NCI-H1436 (cell line): ENCODE data around the gene BIK.
"Not testable (repeated sequence)": the region's sequence is repeated elsewhere in the genome, so short reads cannot be mapped to it uniquely, and the experiment has no call there.

Experiments used
- DNase-seq: peaks from one replicate; lab custom pipeline; 2025; lab: John Stamatoyannopoulos, UW

The BIK gene

DNA sequence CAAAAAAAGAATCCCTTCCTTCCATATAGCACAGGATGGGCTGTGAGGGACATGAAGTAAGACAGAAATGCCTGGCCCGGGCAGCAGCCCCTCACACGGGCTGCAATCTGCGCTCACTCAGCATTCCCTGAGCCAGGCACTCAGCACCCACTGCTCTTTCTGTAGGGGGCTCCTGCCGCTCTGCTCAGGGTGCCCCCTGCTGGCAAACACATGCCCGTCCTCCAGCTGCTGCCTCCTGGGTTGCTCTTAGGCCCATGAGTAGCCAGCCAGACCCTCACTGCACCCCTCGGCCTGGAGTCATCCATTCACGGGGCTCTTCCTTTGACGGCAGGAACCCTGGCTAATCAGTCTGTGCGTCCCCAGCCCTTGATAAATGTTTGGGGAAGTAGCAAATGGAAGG, 25.7 kb downstream of the BIK start:
- no peak for DNase-seq

DNA sequence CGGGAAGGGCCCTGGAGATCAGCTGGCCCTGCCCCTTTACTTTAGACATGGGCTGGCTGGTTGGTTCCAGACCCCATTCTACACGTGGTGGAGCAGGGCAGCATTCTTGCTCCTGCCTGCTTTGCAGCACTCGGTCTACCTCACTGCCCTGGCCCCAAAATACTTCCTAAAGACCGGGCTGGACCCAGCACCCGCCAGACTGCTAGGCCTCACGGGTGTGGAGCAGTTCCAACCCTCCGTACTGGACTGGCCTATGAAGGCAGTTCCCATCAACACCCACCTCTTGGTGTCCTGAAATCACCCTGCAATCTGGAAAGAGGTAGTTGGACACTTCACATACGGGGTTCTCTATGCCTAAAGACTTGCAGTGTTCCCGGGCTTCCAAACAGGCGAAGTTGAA, 26.3 kb downstream of the BIK start:
- DNase-seq = no peak

DNA sequence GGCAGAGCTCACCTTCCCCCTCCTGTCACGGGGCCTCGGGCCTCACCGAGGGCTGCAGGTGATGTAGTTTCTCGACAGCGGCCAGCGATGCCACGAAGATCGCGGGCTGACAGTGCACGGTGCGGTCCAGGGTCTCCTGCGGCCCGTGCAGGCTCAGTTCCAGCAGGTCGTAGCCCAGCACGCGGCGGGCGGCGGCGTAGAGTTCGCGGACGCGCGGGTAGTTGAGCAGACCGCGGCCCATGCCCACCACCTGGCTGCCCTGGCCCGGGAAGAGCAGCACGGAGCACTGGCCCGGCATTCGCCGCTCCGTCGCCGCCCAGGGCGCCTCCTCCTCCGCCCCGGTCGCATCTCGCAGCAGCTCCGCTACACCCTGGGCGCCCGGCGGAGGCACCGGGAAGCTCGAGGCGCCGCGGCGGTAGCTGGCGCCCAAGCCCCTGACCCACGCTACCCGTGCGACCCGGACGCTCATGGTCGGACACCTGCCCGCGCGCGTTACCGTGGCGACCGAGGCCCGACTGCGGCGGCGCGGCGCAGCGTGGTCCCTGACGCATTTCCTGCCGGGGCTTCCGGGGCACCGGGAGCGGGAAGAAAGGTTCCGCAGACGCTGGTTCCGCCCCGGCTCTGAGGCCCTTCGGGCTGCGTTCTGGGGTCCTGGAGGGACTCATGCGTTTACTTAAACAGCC, 32.5 kb downstream of the BIK start, which contains the start of gene MCAT:
Gene MCAT (minus strand): TSS at position 519 of the 683 bp plus-strand sequence. CDS start 50 bp downstream, at position 469.
- DNase-seq = peak; percentile 72

DNA sequence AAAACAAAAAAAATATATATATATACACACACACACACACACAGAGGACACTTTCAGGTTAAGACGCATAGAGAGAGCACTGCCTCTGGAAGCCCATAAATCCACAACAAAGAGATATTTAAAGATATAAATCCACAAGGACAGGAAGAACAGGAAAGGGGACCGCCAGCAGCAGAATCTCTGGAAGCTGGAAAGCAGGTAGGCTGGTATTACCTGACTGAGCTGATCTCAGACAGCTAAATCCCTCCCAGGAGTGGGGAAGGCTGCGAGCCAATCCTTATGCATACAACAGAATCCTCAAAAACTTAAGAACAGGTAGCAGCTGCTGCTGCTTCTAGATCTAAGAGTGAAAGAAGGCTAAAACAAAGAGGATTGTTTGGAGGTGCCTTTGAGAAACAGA, 34.4 kb downstream of the BIK start:
- no peak for DNase-seq

DNA sequence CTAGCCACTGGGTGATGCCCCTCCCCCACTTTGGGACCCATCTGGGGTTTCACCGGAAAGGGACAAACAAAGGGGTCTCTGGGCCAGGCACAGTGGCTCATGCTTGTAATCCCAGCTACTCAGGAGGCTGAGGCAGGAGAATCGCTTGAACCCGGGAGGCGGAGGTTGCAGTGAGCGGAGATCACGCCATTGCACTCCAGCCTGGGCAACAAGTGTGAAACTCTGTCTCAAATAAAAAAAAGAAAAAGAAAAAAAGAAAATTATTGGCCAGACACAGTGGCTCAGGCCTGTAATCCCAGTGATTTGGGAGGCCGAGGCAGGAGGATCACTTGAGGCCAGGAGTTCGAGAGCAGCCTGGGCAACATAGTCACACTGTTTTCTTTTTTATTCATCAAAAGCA, 34.8 kb downstream of the BIK start:
- not testable (repeated sequence) for DNase-seq

DNA sequence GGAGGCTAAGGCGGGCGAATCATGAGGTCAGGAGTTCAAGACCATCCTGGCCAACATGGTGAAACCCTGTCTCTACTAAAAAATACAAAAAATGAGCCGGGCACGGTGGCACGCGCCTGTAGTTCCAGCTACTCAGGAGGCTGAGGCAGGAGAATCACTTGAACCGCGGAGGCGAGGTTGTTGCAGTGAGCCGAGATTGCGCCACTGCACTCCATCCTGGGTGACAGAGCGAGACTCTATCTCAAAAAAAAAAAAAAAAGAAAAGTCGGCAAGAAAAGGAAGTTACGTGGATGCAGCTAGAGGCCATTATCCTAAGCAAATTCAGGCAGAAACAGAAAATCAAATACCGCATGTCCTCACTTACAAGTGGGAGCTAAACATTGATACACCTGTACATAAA, 35.8 kb downstream of the BIK start:
- not testable (repeated sequence) for DNase-seq

DNA sequence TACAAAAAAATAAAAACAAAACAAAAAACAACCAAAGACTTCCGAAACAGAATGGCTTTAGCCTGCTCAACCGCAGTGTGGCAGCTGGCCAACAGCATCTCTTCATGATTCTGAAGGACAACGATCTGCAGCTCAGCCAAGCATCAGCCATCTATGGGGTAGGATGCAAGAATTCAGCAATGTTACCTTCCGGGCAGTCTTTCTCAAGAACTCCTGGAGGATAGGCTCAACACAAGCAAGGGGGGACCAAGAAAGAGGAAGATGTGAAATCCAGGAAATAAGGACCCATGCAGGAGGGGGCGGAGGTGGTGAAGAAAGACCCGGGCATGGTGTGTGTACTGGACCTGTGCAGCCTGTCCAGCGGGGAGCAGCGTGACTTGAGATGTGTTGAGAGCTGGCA, 37.3 kb downstream of the BIK start:
- no peak for DNase-seq

DNA sequence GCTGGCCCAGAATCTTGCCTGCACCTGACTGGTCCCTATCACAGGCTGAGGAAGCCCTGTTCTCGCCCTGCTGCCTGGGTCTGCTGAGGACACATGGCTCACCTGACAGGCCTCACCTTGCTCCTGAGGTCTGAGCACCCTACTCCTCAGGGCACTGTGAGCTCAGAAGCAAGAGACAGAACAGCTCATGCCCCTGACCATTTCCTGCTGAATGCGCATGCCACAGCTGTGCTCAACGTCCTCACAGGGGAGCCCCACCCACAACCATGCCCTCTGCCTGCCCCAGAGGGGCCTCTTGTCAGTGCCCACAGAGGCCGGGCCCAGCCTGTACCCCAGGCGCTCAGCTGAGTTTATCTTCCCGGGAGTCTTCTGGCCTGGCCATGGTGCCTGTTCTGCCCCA, 38.0 kb downstream of the BIK start:
- no peak for DNase-seq

DNA sequence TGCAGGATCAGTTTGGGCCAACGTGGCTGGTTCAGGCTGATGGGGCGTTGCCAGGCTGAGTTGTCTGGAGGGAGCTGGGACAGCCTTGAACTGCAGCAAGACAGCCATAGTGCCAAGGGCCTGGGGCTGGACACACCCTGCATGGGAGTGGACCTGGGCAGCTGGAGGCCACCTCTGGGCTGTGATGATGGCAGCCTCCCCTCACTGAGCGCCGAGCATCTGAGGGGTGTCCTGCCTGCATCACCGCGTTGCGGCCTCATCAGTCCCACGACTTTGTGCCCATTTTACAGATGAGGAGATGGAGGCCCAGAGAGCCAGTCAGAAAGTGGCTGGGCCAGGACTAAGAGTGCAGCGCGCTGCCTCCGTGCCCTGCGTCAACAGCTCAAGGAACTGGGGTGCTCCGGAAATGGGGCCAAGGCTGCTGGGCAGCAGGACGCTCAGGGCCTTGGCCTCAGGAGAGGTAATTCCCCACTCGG, 40.2 kb downstream of the BIK start:
- DNase-seq = no peak

DNA sequence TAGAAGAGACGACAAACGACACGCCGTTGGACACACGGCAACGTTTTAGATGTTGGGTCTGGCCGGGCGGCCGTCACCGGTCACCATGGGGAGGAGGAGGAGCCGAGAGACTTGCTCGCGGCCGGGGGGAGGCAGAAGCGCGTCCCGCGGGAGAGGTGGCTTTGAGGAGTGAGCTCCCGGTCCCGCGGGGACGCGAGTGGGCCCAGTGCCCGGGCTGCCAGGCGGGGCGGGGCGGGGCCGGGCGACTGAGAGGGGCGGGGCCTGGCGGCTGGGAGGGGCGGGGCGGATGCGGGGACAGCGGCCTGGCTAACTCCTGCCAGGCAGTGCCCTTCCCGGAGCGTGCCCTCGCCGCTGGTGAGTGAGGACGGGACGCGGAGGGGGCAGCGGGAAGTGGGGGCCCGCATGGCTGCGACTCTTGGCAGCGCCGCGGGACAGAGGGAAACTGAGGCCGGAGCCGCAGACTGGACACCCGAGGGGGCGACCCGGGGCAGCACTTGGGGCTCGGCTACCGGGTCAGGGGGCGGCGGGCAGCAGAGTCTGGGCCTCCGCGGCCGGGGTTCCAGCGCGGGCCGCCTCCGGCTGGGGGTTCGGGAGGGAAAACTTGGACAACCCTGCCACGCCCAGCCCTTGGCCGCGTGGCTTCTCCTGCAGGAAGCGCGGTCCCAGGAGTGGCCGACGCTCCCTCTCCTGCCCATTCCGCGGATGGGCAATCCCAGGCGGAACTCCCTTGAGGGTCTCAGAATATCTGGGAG, 40.9 kb downstream of the BIK start, which contains the start of gene TSPO:
Gene TSPO (plus strand): TSS at position 309 of the 752 bp plus-strand sequence. CDS start 7,680 bp downstream, outside the sequence.
- peak; percentile 81 for DNase-seq

DNA sequence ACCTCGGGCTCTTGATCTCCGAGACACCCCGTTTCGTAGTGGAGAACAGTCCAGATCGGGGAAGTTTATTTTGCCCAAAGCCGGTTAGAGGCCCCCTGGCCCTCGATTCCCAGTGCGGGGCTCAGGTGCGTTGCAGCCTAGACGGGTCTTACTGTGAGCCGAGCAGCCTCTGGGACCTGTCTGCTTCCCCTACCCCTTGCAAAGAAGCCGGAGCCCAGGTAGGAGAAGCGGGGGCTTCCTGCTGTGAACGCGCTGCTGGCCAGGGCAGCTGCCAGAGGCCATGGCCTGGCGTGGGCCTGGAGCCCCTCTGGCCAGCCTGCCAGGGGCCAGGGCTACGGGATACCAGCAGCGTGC, 41.4 kb downstream of the BIK start:
- no peak for DNase-seq

DNA sequence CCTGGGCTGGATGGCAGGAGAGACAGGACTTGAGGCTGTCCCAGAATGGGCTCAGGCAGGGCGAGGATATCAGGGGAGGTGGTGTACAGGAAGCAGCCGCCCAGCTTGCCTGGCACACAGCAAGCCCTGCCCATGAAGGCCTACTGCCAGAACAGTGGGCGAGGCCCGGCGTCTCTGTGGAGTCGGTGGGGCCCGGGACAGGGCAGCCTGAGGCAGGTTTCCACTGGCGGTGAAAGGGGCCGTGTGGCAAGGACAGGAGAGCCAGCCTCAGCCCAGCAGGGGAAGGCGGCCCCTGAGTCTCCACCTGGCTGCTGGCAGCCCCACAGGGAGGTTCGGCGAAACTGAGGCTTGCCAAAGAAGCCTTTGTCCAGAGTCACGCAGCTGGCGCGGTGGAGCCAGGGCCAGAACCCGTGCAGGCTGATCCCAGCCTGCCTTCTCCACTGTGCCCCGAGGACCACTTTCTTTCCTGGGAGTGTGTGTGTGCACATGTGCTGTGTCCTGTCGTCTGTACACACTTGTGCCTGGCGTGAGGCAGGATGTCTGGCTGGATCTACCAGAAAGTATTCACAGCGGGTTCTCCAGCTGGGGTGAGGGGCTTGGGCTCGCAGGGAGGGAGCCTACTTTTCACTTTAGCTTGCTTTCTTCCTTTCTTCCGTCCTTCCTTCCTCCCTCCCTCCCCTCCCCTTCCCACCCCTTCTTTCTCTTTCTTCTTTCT, 42.0 kb downstream of the BIK start:
- DNase-seq = no peak

DNA sequence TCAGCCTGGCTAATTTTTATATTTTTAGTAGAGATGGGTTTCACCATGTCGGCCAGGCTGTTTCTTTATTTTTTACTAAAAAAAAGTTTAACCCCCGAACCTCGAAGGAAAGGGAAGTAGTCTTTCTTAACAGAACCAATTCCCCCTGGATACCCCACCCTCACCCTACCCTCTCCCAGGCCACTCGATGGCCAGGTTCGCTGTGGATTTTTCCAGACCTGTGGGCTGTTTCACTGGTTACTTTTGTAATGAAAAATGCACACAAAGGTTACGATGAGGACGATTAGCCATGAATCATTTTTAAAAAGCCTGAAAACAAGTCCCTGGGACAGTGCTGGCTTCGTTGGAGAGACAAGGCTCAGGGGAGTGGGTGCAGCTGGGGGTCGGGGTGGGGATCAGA, 43.3 kb downstream of the BIK start:
- DNase-seq = no peak

DNA sequence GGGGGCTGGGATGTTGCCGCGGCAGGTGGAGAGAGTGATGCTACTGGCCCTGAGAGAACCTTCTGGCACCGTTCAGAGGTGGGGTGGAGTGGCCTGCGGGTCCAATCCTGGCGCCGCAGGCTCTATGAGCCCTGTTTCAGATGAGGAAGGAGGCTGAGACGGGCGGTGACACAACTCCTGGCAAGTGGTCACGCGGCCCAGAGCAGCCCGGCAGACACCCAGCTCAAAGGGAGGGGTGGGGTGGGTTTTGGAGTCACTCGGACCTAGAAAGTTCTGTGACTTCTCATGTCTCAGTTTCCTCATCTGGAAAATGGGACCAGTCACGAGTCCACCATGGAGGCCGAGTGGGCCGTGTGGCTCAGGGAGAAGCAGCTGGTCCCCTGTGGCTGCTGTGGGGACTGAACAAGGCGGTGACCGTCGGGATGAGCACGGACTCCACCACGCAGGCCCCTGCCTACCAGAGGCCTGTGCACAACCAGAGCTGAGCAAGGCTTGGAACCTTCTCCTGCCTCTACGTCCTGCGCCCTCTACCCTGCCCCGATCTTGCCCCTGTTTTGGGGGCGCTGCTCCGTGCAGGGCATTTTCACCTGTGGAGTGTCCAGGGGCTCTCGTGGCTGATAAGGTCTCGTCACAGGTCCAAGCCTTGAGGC, 44.5 kb downstream of the BIK start:
- no peak for DNase-seq

DNA sequence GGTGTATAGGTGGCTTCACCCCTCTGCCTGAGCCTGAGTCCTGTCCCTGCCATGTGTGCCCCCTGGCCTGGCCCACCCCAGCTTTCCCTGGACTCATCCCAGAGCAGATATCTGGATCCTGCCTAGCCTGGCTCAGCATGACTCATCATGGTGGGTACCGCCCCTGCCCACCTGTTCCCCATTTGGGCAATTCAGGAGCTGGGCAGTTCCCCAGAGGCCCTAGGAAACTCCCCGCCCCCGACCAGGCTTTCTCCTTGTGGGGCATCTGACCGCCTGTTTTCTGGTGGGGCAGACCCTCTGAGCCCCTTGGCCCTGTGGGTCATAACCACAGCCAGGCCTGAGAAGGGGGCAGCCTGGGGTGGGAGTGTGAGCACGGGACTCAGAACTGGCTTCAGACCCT, 45.2 kb downstream of the BIK start:
- no peak for DNase-seq

DNA sequence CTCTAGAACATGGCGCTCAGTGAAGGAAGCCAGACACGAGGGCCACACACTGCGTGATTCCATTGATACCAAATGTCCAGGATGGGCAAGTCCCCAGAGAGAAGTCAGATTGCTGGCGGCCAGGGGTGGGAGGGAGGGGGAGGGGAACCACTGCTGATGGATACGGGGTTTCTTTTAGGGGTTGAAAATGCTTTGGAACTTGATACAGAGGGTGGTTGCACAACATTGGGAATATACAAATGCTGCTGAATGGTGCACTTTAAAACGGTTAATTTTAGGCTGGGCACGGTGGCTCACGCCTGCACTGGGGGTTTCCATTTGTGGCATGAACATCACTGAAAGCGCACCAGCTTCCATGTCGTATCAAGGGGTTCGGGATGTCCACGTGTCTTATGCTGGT, 45.9 kb downstream of the BIK start:
- DNase-seq = no peak

DNA sequence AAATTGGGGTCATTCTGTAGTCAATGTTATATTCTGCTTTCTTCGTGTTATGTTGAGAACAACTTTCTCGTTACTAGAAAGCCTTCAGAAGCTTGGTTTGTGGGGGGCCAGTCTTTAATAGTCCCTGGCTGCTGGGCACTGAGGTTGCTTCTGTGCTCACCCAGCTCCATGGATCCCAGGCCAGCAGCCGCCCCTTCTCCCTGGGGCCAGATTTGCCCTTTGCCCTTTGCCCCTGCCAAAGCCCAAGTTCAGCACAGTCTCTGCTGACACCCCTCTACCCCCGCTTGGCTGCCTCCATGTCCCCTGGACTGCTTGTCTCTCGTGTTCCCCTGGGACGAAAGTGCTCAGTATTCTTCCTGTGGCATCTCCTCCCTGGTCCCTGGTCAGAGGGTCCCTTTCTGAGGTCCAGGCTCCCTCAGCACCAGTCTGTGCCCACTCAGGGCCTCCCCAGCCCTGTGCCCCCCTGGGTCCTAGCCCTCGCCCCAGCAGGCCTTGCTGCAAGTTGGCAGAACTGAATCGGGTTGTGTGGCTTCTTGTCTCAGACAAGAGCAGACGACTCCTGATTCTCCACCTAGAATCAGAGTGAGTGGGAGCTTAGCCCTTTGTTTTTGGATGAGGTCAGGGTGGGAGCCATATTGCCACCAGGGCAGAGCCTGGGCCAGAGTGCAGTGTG, 47.5 kb downstream of the BIK start:
- no peak for DNase-seq

DNA sequence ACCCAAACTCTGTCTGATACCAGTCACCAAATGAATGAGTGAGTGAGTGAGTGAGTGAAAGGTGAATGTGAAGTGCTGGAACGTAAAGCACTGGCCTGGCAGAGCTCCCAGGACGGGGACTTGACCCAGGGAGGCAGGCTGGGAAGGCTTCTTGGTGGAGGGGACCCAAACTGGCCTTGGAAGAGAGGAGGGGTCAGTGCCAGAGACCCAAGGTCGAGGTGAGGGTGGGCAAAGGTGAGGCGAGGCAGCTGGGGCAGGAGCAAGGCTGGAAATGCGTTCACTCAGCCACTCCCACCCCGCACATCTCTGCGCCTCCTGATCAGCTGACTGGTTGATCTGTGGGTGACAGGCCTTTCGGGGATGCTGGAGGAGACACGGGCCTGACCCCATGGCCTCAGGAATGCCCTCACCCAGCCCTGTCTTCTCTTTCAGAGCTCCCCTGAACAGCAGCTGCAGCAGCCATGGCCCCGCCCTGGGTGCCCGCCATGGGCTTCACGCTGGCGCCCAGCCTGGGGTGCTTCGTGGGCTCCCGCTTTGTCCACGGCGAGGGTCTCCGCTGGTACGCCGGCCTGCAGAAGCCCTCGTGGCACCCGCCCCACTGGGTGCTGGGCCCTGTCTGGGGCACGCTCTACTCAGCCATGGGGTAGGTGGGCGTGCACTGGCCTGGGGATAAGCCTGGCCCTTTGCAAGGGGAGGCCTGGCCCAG, 48.4 kb downstream of the BIK start:
- DNase-seq = no peak

DNA sequence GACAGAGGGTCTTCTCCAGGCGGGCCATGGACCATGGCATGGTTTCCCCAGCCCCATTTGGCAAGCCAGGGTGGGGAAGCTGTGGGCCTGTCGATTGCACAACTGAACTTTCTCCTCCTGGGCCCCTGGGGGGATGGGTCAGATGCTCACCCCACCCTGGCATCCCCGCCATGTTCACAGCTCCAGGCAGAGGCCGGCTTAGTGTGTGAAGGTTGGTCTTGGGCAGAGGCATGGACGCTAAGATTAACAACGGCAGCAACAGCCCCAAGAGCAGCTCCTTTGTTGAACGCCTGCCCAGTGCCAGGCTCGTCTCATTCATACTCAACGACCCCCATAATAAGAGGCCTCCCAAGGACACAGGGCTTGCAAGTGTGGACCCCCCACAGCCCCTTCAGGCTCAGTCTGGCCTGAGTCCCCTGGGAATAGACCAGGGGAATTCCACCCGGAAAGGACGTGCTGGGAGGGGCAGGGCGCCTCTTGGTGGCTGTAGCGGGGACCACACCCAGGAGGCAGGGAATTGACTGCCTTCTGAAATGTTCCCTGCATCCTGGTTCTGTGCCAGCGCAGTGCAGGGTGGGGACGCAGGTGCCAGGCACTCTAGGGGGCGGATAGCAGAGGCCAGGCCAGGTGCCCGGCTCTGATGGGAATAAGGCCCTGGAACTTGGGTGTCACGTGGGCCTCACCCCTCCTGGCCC, 49.1 kb downstream of the BIK start:
- no peak for DNase-seq

DNA sequence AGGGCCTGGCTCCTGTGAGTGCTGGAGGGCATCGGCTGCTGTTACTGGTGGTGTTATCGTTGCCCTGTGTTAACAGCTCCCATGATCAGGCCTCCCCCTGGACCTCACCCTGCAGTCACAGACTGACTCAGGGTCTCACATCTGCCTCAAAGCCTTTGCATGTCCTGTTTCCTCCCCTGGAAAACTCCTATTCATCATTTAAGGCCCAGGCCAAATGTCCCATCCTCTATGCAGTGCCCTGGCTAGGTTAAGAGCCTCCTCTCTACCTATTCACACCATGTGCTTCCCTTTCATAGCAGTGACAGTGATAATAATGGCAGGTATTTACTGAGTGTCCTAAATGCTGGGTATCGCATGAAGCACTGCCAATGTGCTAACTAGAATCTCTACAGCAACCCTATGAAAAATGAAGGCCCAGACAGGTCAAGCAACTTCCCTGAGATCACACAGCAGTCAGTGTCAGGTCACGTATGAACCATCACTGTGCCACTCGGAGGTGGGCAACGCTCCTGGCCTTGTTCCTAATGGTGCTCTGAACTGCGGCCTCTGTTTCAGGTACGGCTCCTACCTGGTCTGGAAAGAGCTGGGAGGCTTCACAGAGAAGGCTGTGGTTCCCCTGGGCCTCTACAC, 50.1 kb downstream of the BIK start:
- no peak for DNase-seq
